PFSK-1 (cell line): ENCODE data around the gene XAF1.

ENCODE experiments used
- POLR2AphosphoS5 ChIP-seq: IDR thresholded peaks from 2 replicates; pipeline ENCODE4 v1.6.1; 2012; ENCODE audit warnings: low read depth, mild to moderate bottlenecking, control low read depth, low read length, moderate library complexity
- SIN3A ChIP-seq: IDR thresholded peaks from 2 replicates; pipeline ENCODE4 v1.6.1; 2012; ENCODE audit warnings: mild to moderate bottlenecking, low read length, moderate library complexity, borderline replicate concordance; ENCODE audit not compliant: insufficient read depth
- TAF1 ChIP-seq: IDR thresholded peaks from 2 replicates; pipeline ENCODE4 v1.6.1; 2012; ENCODE audit warnings: low read length, control low read depth, borderline replicate concordance; ENCODE audit not compliant: insufficient read depth
- TF ChIP-seq, protein P1 (sequence below), 2 experiments: IDR thresholded peaks; 2 replicates each; pipeline versions ENCODE4 v1.6.1 to v1.8.0; 2011 to 2012; ENCODE audit warnings: low read depth in 2 of 2, low read length in 2 of 2, control low read depth in 1 of 2, inconsistent platforms in 1 of 2, mild to moderate bottlenecking in 1 of 2, moderate library complexity in 1 of 2; ENCODE audit not compliant: insufficient read depth in 1 of 2

DNA sequence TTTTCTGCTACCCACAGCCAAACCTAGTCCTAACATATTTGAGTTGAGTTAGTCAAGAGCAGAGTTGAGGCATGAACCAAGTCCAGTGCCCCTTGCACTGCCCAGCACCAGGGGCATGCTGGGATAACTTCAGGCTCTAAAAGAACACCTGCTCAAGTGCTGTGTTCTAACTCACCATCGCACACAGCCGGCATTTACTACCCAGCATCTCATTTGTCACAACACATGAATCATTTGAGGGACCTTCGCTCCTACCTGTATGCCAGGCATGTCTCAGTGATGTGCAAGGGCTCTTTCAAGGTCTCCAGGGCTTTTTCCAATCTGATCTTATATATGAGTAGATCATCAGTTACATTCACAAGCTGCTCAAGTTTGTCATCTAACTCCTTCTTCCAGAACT is 63.1 kb downstream of the XAF1 start:
- TF ChIP-seq POLR2AphosphoS5 (no peak), TAF1 (no peak), SIN3A (no peak)
- TF ChIP-seq, protein P1, sequence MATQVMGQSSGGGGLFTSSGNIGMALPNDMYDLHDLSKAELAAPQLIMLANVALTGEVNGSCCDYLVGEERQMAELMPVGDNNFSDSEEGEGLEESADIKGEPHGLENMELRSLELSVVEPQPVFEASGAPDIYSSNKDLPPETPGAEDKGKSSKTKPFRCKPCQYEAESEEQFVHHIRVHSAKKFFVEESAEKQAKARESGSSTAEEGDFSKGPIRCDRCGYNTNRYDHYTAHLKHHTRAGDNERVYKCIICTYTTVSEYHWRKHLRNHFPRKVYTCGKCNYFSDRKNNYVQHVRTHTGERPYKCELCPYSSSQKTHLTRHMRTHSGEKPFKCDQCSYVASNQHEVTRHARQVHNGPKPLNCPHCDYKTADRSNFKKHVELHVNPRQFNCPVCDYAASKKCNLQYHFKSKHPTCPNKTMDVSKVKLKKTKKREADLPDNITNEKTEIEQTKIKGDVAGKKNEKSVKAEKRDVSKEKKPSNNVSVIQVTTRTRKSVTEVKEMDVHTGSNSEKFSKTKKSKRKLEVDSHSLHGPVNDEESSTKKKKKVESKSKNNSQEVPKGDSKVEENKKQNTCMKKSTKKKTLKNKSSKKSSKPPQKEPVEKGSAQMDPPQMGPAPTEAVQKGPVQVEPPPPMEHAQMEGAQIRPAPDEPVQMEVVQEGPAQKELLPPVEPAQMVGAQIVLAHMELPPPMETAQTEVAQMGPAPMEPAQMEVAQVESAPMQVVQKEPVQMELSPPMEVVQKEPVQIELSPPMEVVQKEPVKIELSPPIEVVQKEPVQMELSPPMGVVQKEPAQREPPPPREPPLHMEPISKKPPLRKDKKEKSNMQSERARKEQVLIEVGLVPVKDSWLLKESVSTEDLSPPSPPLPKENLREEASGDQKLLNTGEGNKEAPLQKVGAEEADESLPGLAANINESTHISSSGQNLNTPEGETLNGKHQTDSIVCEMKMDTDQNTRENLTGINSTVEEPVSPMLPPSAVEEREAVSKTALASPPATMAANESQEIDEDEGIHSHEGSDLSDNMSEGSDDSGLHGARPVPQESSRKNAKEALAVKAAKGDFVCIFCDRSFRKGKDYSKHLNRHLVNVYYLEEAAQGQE (IDR thresholded peaks at IDR 0.05; ENCODE audit: insufficient read depth in 1 of 2, low read depth in 2 of 2, low read length in 2 of 2) = no peak
